HG03196 (cell line): ENCODE measurements around the gene DAGLB.
A peak's percentile ranks its signal among the peaks of the same experiment; 100 is the strongest.
"Not testable (repeated sequence)": the region's sequence is repeated elsewhere in the genome, so short reads cannot be mapped to it uniquely, and the experiment has no call there.

Experiments used
- ATAC-seq: cut with Tn5 transposase; IDR thresholded peaks from one replicate; pipeline ENCODE4 v1.9.1; 2021; ENCODE audit not compliant: unreplicated experiment

Gene DAGLB

DNA sequence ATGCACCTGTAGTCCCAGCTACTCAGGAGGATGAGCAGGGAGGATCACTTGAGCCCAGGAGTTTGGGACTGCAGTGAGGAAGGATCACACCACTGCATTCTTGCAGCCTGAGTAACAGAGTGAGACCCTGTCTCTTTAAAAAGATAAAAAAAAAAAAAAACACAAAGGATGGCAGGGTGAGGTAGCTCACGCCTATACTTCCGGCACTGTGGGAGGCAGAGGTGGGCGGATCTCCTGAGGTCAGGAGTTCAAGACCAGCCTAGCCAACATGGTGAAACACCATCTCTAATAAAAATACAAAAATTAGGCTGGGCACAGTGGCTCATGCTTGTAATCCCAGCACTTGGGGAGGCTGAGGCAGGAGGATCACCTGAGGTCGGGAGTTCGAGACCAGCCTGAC, 15.9 kb upstream of the DAGLB start:
- not testable (repeated sequence) for ATAC-seq

DNA sequence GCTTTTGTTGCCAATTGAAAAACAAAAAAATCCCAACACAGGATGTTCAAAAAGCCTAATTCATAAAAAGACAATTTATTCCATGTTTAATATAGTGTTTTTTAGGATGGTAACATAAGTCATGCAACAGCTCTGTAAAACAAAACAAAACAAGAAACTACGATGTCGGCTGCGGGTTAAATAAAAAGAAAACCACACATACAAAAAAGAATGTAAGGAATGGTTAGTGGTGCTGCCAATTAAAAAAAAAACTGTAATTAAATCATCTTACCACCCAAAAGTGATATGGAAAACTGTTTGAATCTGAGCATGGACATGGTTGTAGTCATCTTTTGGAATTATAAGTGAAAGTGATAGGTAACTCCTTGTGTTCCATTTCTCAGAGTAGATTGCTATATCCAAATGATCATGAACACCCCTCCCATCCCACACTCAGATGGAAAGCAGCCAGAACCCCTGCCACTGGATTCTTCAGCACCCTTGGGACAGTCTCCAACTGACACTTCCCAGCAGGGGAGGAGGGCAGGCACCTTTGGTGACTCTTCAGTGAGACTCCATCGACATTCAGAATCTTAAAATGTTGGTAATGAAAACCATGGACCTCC, 14.3 kb upstream of the DAGLB start:
- no peak for ATAC-seq

DNA sequence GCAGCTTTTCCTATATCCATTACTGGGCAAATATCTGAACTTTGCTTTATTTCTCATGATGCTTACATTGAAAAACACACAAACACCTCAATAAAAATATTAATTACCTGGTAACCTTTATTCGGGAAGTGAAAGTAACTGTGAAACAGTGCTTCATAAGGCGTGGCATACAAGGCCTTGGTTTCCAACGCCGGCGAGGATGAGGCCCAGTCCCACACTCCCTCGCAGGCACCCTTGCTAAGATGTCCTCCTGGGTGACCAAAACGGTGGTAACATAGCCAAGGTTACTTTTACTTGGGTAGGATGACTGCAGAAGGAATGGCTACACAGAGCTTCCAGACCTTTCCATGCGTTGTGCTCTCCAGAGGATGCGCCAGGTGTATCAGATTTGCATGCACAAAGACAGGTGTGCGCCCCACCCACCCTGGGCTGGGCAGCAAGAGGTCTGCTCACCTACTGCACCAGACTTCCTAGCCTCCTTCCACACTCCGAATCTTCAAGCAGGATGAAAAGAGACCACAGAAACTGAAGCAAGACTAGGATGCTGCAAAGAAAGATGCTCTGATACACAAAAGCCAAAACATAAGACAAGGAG, 13.3 kb upstream of the DAGLB start:
- no peak for ATAC-seq

DNA sequence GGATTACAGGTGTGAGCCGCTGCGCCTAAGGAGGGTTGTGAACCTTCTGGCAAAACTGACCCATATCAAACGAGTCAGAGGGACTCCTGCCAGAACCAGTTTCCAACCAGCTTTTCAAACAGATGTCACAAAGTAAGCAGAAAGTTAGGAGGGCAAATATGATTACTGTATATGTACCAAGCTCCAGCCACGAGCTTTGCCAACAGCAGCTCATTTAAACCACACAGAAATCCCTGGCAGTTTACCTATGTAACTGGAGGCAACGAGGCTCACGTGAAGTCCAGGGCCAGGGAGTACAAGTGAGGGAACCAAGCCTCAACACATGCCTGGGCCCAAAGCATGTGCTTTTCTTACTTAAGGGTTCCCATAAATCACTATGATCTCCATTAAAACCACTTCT, 12.5 kb upstream of the DAGLB start:
- ATAC-seq: no peak

DNA sequence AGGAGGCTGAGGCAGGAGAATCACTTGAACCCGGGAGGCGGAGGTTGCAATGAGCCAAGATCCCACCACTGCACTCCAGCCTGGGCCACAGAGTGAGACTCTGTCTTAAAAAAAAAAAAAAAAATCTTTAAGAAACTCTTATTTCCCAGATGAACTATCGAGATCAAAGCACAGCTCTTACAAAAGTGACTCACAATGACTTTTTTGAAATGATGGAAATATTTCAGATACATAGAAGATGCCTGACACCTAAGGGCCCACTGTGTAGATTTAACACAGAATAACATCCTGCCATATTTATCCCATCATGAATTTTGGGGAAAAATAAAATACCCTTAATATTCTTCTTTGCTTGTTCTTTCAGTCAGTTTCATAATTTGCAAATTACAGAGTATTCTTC, 10.9 kb upstream of the DAGLB start:
- ATAC-seq: not testable (repeated sequence)

DNA sequence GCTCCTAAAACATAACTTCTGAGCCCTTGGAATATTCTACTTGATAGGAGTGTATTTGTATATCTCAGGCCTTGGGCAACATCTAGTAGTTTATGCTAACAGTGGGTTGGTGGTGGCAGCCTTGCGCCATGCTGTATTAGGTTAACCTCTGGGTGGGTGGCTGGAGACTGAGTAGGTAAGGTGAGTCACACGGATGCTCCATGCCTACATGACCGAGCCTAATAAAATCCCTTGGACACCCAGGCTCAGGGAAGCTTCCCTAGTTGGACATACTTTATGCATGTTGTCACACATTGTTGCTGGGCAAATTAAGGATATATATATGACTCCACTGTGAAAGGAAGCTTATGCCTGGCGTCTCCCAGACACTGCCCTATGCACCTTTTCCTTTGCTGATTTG, 6.0 kb upstream of the DAGLB start:
- no peak for ATAC-seq

DNA sequence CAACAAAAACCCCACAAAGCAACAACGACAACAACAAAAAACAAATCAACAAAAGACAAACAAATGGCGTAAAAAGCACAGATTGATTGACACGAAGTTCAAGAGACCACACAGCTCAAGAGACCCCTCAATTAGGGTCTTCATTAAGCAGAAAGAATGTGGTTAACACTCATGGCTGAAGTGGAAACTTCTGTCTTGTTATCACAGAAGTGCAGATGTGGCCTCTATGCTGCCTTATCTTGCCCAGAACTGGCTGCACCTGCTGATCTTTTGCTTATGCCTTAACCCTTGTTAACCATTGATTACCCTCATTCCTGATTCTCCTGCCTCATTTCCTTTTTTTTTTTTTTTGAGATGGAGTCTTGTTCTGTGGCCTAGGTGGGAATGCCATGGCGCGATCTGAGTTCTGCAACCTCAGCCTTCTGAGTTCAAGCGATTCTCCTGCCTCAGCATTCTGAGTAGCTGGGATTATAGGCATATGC, 3.5 kb upstream of the DAGLB start:
- ATAC-seq: no peak

DNA sequence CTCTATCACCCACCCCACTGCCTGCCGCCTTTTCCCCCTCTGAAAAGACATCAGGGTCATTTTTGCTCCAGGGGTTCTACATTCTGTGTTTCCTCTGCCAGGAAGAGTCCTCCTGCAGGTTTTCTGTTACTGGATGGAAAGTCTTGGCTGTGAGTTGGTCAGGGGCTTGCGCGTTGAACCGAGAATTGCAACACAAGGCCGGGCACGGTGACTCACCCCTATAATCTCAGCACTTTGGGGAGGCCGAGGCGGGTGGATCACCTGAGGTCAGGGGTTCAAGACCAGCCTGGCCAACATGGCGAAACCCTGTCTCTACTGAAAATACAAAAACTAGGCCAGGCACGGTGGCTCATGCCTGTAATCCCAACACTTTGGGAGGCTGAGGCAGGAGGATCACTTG, 2.8 kb upstream of the DAGLB start:
- ATAC-seq: not testable (repeated sequence)

DNA sequence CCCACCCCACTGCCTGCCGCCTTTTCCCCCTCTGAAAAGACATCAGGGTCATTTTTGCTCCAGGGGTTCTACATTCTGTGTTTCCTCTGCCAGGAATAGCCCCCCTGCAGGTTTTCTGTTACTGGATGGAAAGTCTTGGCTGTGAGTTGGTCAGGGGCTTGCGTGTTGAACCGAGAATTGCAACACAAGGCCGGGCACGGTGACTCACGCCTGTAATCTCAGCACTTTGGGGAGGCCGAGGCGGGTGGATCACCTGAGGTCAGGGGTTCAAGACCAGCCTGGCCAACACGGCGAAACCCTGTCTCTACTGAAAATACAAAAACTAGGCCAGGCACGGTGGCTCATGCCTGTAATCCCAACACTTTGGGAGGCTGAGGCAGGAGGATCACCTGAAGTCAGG, 2.1 kb upstream of the DAGLB start:
- ATAC-seq: not testable (repeated sequence)

DNA sequence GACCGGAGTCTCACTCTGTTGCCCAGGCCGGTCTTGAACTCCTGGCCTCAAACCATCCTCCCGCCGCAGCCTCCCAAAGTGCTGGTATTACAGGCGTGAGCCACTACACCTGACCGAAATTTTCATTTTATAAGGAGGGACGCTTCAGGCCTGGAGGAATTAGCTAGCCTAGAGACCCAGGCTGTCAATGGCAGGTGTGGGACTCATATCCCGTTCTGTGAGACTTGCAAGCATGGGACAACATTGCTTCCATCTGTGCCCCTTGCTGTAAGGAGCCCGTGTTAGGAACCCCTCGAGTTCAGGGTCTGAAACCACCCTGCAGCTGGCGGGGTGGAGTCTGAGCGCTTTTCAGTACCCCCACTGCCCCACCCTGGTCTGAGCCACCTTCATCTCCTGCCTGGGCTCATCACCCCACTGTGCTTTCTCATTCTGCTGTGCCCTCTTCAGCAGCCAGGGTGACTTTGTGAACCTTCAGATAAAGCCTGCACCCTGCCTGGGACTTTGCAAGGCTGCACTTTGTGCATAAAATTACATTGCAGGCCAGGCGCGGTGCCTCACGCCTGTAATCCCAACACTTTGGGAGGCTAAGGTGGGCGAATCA, 1.3 kb upstream of the DAGLB start:
- no peak for ATAC-seq

DNA sequence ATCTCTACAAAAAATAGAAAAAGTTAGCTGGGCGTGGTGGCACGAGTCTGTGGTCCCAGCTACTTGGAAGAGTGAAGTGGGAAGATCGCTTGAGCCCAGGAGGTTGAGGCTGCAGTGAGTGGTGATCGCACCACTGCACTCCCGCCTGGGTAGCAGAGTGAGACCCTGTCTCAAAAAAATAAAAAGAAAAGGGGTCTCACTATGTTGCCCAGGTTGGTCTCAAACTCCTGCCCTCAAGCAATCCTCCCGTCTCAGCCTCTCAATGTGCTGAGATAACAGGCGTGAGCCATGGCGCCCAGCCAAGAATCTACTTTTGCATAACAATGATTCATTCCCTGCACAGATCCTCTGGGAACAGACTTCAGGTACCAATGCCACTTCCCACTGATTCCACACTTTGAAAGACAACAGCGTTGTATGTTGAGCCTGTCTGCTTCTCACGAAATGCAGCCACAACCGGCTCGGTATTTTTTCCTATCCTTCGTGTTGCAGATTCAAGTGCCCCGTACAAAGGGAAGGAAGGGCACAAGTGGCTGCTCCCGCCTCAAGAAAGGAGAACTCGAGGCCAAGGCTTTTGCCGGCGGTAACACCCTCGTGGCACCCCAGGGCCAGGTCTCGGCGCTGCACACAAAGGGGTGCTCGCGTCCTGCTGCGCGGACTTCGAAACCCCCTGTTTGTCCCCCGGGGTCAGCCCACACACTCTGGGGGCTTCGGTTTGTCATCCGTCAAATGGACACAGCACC, 745 bp downstream of the DAGLB start:
- ATAC-seq: peak; percentile 30

DNA sequence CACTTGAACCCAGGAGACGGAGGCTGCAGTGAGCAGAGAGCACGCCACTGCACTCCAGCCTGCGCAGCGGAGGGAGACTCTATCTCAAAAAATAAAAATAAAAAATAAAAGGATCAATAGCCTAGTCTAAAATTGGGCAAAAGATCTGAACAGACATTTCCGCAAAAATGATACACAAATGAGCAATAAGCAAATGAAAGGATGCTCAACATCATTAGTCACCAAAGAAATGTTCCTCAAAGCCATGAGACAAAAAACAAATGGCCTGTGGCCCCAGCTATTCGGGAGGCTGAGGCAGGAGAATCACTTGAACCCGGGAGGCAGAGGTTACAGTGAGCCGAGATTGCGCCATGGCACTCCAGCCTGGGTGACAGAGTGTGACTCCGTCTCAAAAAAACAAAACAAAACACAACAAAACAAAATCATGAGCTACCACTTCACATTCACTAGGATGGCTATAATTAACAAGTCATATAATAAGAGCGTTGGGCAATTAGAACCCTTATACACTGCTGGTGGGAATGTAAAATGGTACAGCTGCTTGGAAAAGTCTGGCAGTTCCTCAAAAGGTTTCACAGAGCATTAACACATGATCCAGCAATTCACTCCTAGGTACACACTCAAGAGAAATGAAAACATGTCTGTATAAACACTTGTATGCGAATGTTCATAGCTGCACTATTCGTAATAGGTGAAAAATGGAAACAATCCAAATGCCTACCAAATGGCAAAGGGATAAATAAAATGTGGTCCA, 3.1 kb downstream of the DAGLB start:
- no peak for ATAC-seq

DNA sequence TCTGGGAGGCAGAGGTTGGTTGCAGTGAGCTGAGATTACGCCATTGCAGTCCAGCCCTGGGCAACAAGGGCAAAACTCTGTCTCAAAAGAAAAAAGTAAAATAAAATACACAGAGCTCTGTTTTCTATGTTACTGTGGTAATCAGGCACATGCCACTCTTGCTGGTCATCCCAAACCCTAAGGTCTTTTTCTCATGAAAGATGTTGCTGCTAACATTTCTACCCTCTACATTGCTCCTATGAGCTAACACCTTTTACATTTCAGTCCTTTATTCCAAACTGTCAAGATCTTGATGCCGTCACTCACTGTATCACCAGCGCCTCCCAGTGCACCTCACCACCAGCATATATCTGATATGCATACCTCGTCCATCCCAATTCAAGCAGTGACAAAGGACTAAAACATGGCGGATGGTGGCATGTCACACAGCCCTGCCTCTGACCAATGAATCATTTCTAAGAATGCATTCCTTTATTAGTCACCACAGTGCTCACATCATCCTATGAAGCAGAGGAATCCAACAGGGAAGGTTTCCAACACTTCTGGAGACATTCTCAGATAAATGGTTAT, 4.3 kb downstream of the DAGLB start:
- ATAC-seq: no peak

DNA sequence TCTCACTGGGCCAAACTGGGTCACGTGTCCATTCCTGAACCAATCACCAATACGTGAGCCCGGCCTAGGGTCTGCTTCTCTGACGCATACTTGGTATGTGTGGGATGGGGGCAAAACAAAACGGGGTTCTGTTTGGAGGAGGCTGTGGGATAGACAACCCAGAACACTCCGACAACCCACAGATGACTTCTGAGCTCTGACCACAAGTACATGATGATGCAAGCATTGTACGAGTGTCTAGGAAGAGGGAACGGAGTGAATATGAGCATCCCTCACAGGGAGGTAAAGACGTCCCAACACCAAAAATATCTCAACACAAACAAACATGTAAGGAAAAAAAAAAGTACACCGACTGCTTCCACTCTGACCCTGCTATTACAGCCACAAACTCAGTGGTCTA, 5.6 kb downstream of the DAGLB start:
- no peak for ATAC-seq

DNA sequence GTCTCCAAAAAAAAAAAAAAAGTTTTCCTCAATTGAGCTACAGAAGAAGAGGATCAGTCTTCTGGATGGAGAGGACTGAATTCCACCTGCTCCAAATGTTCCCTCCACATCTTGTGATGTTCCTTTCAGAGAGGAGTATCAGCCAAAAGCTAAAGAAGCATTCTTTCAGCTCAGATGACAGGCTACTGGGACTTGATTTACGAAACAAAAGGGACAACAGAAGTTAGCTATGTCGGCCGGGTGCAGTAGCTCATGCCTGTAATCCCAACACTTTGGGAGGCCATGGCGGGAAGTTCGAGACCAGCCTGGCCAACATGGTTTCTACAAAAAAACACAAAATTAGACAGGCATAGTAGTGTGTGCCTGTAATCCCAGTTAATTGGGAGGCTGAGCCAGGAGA, 7.4 kb downstream of the DAGLB start:
- no peak for ATAC-seq

DNA sequence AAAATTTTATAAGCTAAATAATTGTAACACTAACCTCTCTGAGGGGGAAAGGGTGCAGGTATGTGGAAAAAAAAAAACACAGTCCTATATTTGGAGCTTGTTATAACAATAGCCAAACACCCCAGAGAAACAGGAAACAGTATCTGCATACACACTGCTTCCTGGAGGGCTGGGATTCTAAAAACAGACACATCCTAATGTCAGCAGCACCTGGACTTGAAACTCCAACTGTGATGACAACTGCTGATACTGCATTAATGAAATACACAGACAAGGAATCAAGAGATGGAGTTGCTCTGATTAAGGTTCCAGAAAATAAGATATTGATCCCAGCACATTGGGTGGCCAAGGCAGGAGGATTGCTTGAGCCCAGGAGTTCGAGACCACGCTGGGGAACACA, 9.3 kb downstream of the DAGLB start:
- ATAC-seq: no peak

DNA sequence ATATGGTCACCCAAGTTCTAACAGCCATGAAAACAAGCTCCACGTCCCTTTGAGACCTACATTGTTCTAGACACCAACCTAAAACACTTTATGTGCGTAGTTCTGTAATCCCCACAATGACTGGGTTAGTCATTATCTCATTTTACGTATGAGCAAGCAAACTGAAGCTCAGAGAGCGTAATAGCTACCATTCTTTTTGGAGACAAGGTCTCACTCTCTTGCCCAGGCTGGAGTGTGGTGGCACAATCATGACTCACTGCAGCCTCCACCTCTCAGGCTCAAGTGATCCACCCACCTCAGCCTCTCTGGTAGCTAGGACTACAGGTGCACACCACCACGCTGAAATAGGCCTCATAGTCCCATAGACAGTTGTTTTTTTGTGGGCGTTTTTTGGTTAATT, 10.5 kb downstream of the DAGLB start:
- ATAC-seq: no peak

DNA sequence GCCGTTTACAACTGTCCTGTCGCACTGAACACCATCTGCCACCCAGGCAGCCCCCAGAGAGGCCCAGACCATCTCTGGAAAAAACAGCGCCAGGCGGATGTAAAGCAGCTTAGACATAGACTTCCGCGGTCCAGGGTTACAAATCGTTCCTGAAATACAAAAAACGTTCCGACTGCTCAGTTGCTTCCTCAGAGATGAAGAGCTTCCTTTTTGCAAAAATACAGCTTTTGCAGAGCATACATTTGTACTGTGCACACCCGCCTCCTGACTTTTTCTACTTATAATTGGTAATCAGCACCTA, 11.4 kb downstream of the DAGLB start:
- no peak for ATAC-seq

DNA sequence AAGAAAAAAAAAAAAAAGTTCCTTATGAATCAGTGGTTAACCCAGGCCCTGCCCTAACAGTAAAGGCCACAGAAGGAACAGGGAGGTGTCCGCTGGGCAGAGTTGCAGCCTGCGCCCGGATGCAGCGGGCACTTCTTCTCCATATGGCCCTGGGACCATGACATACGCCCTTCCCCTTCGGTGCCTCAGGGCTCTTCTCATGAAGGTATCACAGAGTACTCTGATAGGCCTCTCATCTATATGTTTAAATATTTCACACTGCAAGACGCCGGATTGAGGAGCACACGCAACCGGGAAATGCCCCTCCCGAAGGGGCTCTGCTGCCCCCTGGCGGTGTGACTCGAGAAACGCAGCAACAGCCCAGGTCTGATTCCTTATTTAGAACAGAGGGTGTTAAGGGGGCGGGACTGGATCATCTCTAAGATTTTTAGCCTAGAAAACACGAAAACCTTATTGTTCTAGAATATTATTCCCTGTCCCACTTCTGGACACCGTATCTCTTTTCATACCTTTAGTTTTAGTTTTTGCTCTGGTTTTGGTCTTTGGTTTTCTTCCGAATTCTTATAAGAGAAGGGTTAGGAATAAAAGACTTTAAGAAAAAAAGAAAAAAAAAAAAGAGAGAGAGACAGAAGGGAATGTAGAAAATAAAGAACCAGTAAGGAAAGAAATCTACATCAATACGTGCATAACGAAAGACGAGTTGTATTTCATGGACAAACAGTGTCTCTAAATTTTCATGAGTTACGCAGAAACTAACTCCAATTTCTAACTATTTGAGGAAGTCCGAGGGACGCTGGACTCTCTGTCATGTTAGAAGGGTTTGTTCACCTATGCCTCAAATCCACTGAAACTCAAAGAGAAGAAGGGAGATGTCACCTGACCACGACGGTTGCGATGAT, 12.0 kb downstream of the DAGLB start:
- ATAC-seq: no peak
